Activated T-helper 1 cell treated with anti-CD3 and anti-CD28 coated beads, Interleukin-12 subunit alpha, Interleukin-12 subunit beta, Interleukin-2, Interleukin-4 antibody, amounts not matched to agents 30 ng/mL and 10 ng/mL and 1 ng/mL, durations not matched to agents 14 hours and 24 hours and 36 hours (primary cell): ENCODE results near the gene LPIN1. TPM values are rescaled to one million over a fixed set of nuclear protein-coding genes. Genes with fewer than 3 reads are reported as not detected.

Experiments used
- DNase-seq: peaks from one replicate; pipeline ENCODE4 v3.0.0; 2021; ENCODE audit warnings: low spot score
- H3K27ac Mint-ChIP-seq: one replicate; pipeline ENCODE4 v1.8.0; 2021; ENCODE audit warnings: mild to moderate bottlenecking, mixed read lengths
- H3K27me3 Mint-ChIP-seq: one replicate; pipeline ENCODE4 v1.8.0; 2022; ENCODE audit warnings: mild to moderate bottlenecking, moderate library complexity, mixed read lengths; ENCODE audit not compliant: insufficient read depth
- H3K36me3 Mint-ChIP-seq: one replicate; pipeline ENCODE4 v1.8.0; 2021; ENCODE audit warnings: low read depth, mixed read lengths
- H3K4me1 Mint-ChIP-seq: one replicate; pipeline ENCODE4 v1.8.0; 2021; ENCODE audit warnings: low read depth, mixed read lengths
- H3K4me3 Mint-ChIP-seq: one replicate; pipeline ENCODE4 v1.8.0; 2021; ENCODE audit warnings: mild to moderate bottlenecking, moderate library complexity, mixed read lengths
- H3K9me3 Mint-ChIP-seq: one replicate; pipeline ENCODE4 v1.8.0; 2021; ENCODE audit warnings: mixed read lengths
- intact Hi-C: fragments of 100-400 bp; cut with micrococcal nuclease; formaldehyde crosslinking; loops from one replicate; pipeline ENCODE4 v1.15.1; 2024
- total RNA-seq: library from RNA; stranded (reverse); gene quantifications from 2 replicates; pipeline ENCODE4 v1.2.3, GENCODE V29; 2022

The LPIN1 gene
- total RNA-seq, 1 donor from 2014 or later, result 49.5 TPM

GRCh38 chr2:11822746-11823451, 76.5 kb downstream of the LPIN1 start:
- Mint-ChIP-seq H3K4me3 (no peak overlapping the region), H3K27ac (no peak overlapping the region), H3K36me3 (peaks cover 67% of the 10 kb centered on the region), H3K4me1 (peaks cover 13% of the 10 kb centered on the region), H3K9me3 (no peaks in the 10 kb centered on the region), H3K27me3 (peaks cover 4% of the 10 kb centered on the region)
- no peak for DNase-seq
- intact Hi-C loops, result no loop called here

GRCh38 chr2:11824901-11825828, 78.7 kb downstream of the LPIN1 start:
- Mint-ChIP-seq H3K27me3 (peaks cover 4% of the 10 kb centered on the region), H3K4me1 (peaks cover 26% of the 10 kb centered on the region), H3K9me3 (no peaks in the 10 kb centered on the region), H3K36me3 (peaks cover 54% of the 10 kb centered on the region), H3K27ac (no peak overlapping the region), H3K4me3 (no peak overlapping the region)
- intact Hi-C loops, result loop anchor here (5.0 kb wide), 2 partner anchors 122 to 1107 kb away; no protein-coding TSS in a partner anchor
- no peak for DNase-seq

- Mint-ChIP-seq H3K4me1 (peaks cover 44% of the 10 kb centered on the region), H3K27me3 (peaks cover 16% of the 10 kb centered on the region), H3K4me3 (no peak overlapping the region), H3K27ac (no peak overlapping the region), H3K9me3 (no peaks in the 10 kb centered on the region), H3K36me3 (peaks cover 46% of the 10 kb centered on the region)
- intact Hi-C loops, result loop anchor here (5.0 kb wide), 2 partner anchors 120 to 1105 kb away; no protein-coding TSS in a partner anchor
- no peak for DNase-seq
Observed at GRCh38 chr2:11827547-11827946, 81.1 kb downstream of the LPIN1 start.

GRCh38 chr2:11828933-11829323, 82.5 kb downstream of the LPIN1 start:
- peaks cover 34% of the 10 kb centered on the region for H3K36me3 Mint-ChIP-seq
- intact Hi-C loops, result loop anchor here (5.0 kb wide), 2 partner anchors 118 to 1103 kb away; no protein-coding TSS in a partner anchor
- no peak overlapping the region for H3K27ac Mint-ChIP-seq
- peaks cover 29% of the 10 kb centered on the region for H3K27me3 Mint-ChIP-seq
- peaks cover 2% of the 10 kb centered on the region for H3K9me3 Mint-ChIP-seq
- H3K4me1 Mint-ChIP-seq, result peaks cover 44% of the 10 kb centered on the region
- no peak for DNase-seq
- no peak overlapping the region for H3K4me3 Mint-ChIP-seq

DNA sequence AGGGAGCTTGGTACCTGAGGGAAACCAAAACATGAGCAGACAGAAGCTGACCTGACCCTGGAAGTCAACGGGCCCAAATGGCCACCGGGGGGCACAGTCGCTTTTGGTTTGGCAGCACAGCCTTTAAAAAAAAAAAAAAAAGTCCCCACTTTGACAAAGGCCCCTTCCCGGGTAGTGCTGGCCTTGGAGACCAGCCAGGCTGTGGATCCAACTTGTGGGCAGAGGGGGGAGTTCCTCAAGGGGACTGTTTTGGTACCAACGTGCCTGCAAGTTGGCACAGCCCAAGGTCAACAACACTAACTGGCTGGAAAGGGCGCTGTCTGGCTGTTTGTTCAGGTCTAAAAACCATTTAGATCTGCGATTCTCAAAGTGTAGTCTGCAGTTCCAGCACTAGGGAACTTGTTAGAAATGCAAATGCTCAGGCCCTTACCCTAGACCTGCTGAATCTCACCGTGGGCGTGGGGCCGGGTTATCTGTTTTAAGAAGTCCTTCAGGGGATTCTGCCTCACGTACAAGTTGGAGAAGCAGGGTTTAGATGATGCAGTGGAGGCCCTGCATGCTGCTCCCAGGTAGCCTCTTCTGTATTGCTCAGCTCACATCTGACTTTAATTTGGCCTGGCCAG, 83.0 kb downstream of the LPIN1 start:
- Mint-ChIP-seq H3K36me3 (peaks cover 29% of the 10 kb centered on the region), H3K4me3 (peak overlapping the region; percentile 76), H3K27me3 (peaks cover 30% of the 10 kb centered on the region), H3K27ac (peak overlapping the region; percentile 75), H3K9me3 (peaks cover 7% of the 10 kb centered on the region), H3K4me1 (peaks cover 44% of the 10 kb centered on the region)
- intact Hi-C loops, result loop anchor here (5.0 kb wide), 2 partner anchors 118 to 1103 kb away; no protein-coding TSS in a partner anchor
- DNase-seq, result peak; percentile 2

DNA sequence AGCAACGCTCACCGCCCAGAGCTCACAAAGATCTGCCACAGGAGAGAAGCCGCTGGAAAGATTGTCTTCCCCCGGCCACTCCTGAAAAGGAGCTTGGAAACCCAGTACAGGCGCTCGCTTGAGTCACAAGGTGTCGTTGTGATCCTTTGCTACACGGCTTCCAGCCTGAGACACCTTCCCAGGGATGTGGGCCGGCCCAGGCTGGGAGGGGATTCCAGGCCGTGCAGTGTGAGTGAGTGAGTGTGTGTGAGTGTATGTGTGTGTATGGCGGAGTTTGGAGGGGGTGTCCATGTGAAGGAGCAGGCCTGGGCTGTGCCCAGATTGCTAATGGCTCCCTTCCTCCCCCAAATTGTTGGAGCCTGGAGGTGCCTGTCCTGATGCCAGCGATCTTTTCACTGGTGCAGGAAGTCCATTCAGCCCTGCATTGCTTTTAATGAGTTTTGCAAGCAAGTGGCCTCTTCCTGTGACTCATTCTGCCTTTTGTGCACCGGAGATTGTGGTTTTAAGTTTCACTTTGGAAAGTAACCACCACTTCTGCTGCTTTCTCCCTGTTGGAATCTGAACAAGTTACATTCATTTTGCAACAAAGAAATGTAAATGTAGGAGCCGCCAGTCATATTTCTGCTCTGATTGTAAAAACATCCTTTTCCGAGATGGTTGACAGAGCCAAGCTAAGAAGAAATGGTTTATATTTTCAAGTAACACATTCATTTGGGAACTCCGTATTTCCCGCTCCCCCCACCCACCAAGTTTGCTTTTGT, 83.7 kb downstream of the LPIN1 start:
- DNase-seq, result peak; percentile 59
- intact Hi-C loops, result loop anchor here (1.0 to 10.0 kb wide), 17 partner anchors 33 to 1177 kb away; partner anchors contain the start of genes ROCK2 and TRIB2
- peak overlapping the region; percentile 75 for H3K27ac Mint-ChIP-seq
- H3K4me3 Mint-ChIP-seq, result peak overlapping the region; percentile 76
- H3K9me3 Mint-ChIP-seq, result peaks cover 14% of the 10 kb centered on the region
- H3K36me3 Mint-ChIP-seq, result peaks cover 22% of the 10 kb centered on the region
- H3K27me3 Mint-ChIP-seq, result peaks cover 37% of the 10 kb centered on the region
- peaks cover 44% of the 10 kb centered on the region for H3K4me1 Mint-ChIP-seq

- H3K9me3 Mint-ChIP-seq, result peaks cover 18% of the 10 kb centered on the region
- peaks cover 43% of the 10 kb centered on the region for H3K27me3 Mint-ChIP-seq
- no peak for DNase-seq
- peaks cover 16% of the 10 kb centered on the region for H3K36me3 Mint-ChIP-seq
- peak overlapping the region; percentile 75 for H3K27ac Mint-ChIP-seq
- intact Hi-C loops, result loop anchor here (1.0 to 10.0 kb wide), 15 partner anchors 32 to 1176 kb away; partner anchors contain the start of genes ROCK2 and TRIB2
- peak overlapping the region; percentile 76 for H3K4me3 Mint-ChIP-seq
- peaks cover 44% of the 10 kb centered on the region for H3K4me1 Mint-ChIP-seq
Observed at GRCh38 chr2:11830708-11831301, 84.4 kb downstream of the LPIN1 start.

DNA sequence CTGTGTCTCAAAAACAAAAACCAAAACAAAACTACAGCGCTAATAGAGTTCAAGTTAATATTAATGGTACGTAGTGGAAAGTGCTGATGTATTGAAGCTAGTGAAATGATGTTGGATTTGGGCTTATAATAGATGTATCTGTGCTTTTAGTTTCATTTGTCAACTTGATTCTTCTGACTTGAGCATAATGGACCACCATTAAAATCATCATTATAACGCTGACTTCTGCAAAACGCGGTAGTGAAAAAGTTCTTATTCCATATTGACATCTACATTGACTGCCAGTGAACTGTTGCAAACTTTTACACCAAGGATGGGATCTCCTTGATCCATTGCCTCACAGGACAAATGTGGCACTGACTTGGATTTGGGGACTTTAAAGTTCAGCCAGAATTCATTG, 85.0 kb downstream of the LPIN1 start:
- peaks cover 47% of the 10 kb centered on the region for H3K27me3 Mint-ChIP-seq
- no peak overlapping the region for H3K4me3 Mint-ChIP-seq
- peaks cover 18% of the 10 kb centered on the region for H3K9me3 Mint-ChIP-seq
- peaks cover 44% of the 10 kb centered on the region for H3K4me1 Mint-ChIP-seq
- H3K36me3 Mint-ChIP-seq, result peaks cover 13% of the 10 kb centered on the region
- intact Hi-C loops, result loop anchor here (2.0 to 10.0 kb wide), 5 partner anchors 31 to 723 kb away; partner anchors contain the start of gene ROCK2
- H3K27ac Mint-ChIP-seq, result no peak overlapping the region
- no peak for DNase-seq

- intact Hi-C loops, result loop anchor here (5.0 to 10.0 kb wide), 3 partner anchors 275 to 582 kb away; partner anchors contain the start of gene ROCK2
- Mint-ChIP-seq H3K4me3 (no peak overlapping the region), H3K27me3 (peaks cover 58% of the 10 kb centered on the region)
Observed at GRCh38 chr2:11832531-11832930, 86.1 kb downstream of the LPIN1 start.

GRCh38 chr2:11833601-11834000, 87.2 kb downstream of the LPIN1 start:
- peaks cover 31% of the 10 kb centered on the region for H3K4me1 Mint-ChIP-seq
- peaks cover 63% of the 10 kb centered on the region for H3K27me3 Mint-ChIP-seq
- no peak overlapping the region for H3K4me3 Mint-ChIP-seq
- intact Hi-C loops, result loop anchor here (5.0 to 10.0 kb wide), 3 partner anchors 274 to 581 kb away; partner anchors contain the start of gene ROCK2
- H3K36me3 Mint-ChIP-seq, result no peaks in the 10 kb centered on the region
- peaks cover 18% of the 10 kb centered on the region for H3K9me3 Mint-ChIP-seq
- DNase-seq, result no peak
- no peak overlapping the region for H3K27ac Mint-ChIP-seq

More at GRCh38 chr2:11832531-11832930, 86.1 kb downstream of the LPIN1 start:
- H3K36me3 Mint-ChIP-seq, result peaks cover 2% of the 10 kb centered on the region
- DNase-seq, result no peak
- peaks cover 34% of the 10 kb centered on the region for H3K4me1 Mint-ChIP-seq
- no peak overlapping the region for H3K27ac Mint-ChIP-seq
- H3K9me3 Mint-ChIP-seq, result peaks cover 18% of the 10 kb centered on the region

GRCh38 chr2:11835403-11835802, 89.0 kb downstream of the LPIN1 start:
- intact Hi-C loops, result loop anchor here (10.0 kb wide), 2 partner anchors 491 to 579 kb away; partner anchors contain the start of gene ROCK2
- Mint-ChIP-seq H3K4me3 (no peak overlapping the region), H3K27ac (no peak overlapping the region), H3K27me3 (peaks cover 73% of the 10 kb centered on the region), H3K36me3 (no peaks in the 10 kb centered on the region), H3K9me3 (peaks cover 18% of the 10 kb centered on the region), H3K4me1 (peaks cover 16% of the 10 kb centered on the region)
- DNase-seq, result no peak
